H1 (cell line): ENCODE data around the gene PCYT1A. TPM values are rescaled to one million over a fixed set of nuclear protein-coding genes. Genes with fewer than 3 reads are reported as not detected.

ENCODE experiments used
- CTCF ChIA-PET: fragments of 300-600 bp; sonication (Branson Sonifier 250); formaldehyde crosslinking; loops from one replicate; lab custom pipeline; 2021; ENCODE audit not compliant: partially characterized antibody; lab: Charles Lee
- POLR2A ChIA-PET: fragments of 300-600 bp; sonication (Branson Sonifier 250); formaldehyde crosslinking; loops from one replicate; lab custom pipeline; 2021; ENCODE audit warnings: inconsistent platforms; ENCODE audit not compliant: partially characterized antibody; lab: Charles Lee
- DNase-seq, 2 experiments: peaks; one replicate each; pipeline versions ENCODE4 v3.0.0 to v3.0.0-alpha.2; 2010 to 2022; ENCODE audit warnings: low spot score in 2 of 2, low read depth in 1 of 2, mixed read lengths in 1 of 2
- FAIRE-seq: peaks from 2 replicates; lab custom pipeline; 2011; peaks lifted over from hg19 to GRCh38; lab: Jason Lieb, UNC
- H2AFZ ChIP-seq: 2 replicates; pipeline ENCODE4 v1.8.1; 2012; ENCODE audit warnings: low read length, inconsistent platforms
- H2AK5ac ChIP-seq: 2 replicates; pipeline ENCODE4 v1.6.1; 2013; ENCODE audit warnings: low read depth, low read length
- H2BK120ac ChIP-seq: replicated peaks from 2 replicates; pipeline ENCODE3; 2013; ENCODE audit warnings: low read depth, low read length, inconsistent platforms
- H2BK12ac ChIP-seq: 2 replicates; pipeline ENCODE4 v1.6.1; 2013; ENCODE audit warnings: low read depth, low read length
- H2BK15ac ChIP-seq: 2 replicates; pipeline ENCODE4 v1.6.1; 2013; ENCODE audit warnings: low read length
- H2BK20ac ChIP-seq: 2 replicates; pipeline ENCODE4 v1.6.1; 2013; ENCODE audit warnings: low read length
- H2BK5ac ChIP-seq: 2 replicates; pipeline ENCODE4 v1.6.1; 2013; ENCODE audit warnings: low read depth, low read length
- H3K14ac ChIP-seq: 2 replicates; pipeline ENCODE4 v1.6.1; 2013; ENCODE audit warnings: inconsistent platforms; ENCODE audit not compliant: insufficient read length
- H3K18ac ChIP-seq: 2 replicates; pipeline ENCODE4 v1.6.1; 2013; ENCODE audit warnings: low read length; ENCODE audit errors: extremely low read depth
- H3K23ac ChIP-seq: 2 replicates; pipeline ENCODE4 v1.6.1; 2013; ENCODE audit warnings: inconsistent platforms; ENCODE audit not compliant: insufficient read length
- H3K23me2 ChIP-seq: 2 replicates; pipeline ENCODE4 v1.6.1; 2013; ENCODE audit warnings: low read depth, low read length
- H3K27ac ChIP-seq: 2 replicates; pipeline ENCODE4 v1.6.1; 2011; ENCODE audit warnings: low read depth, low read length, inconsistent platforms
- H3K27me3 ChIP-seq, 4 experiments: replicated peaks in 1 of 4; 1 replicate in 1 of 4; 2 replicates in 3 of 4; pipeline versions ENCODE4 v1.6.1 to v1.8.1; 2011 to 2013; ENCODE audit warnings: low read length in 3 of 4, mild to moderate bottlenecking in 3 of 4, inconsistent platforms in 2 of 4, mixed read lengths in 2 of 4, moderate library complexity in 1 of 4; ENCODE audit not compliant: control insufficient read depth in 3 of 4, insufficient read depth in 3 of 4; ENCODE audit errors: extremely low read depth in 1 of 4
- H3K36me3 ChIP-seq, 4 experiments: 2 replicates each; pipeline versions ENCODE4 v1.6.1 to v1.8.1; 2011 to 2013; ENCODE audit warnings: mild to moderate bottlenecking in 4 of 4, low read length in 3 of 4, moderate library complexity in 2 of 4, control low read depth in 1 of 4, inconsistent platforms in 1 of 4; ENCODE audit not compliant: insufficient read depth in 4 of 4, control insufficient read depth in 2 of 4
- H3K4ac ChIP-seq: replicated peaks from 2 replicates; pipeline ENCODE3; 2013; ENCODE audit warnings: low read length, low read depth, mixed read lengths, inconsistent platforms; ENCODE audit not compliant: insufficient read length
- H3K4me1 ChIP-seq, 4 experiments: replicated peaks in 1 of 4; 1 replicate in 1 of 4; 2 replicates in 3 of 4; pipeline versions ENCODE4 v1.6.1 to v1.8.1; 2011 to 2013; ENCODE audit warnings: low read length in 3 of 4, inconsistent platforms in 2 of 4, mixed read lengths in 1 of 4; ENCODE audit not compliant: insufficient read depth in 4 of 4, control insufficient read depth in 3 of 4
- H3K4me2 ChIP-seq, 2 experiments: 2 replicates each; pipeline versions ENCODE4 v1.6.1 to v1.8.1; 2011 to 2013; ENCODE audit warnings: low read depth in 2 of 2, low read length in 2 of 2, control low read depth in 1 of 2, inconsistent platforms in 1 of 2, mild to moderate bottlenecking in 1 of 2; ENCODE audit not compliant: insufficient read depth in 1 of 2
- H3K4me3 ChIP-seq, 4 experiments: fragments of 200-600, 300-600 bp in 1 of 4; sonication (generic), shearing (Covaris generic), sonication (Bioruptor Twin) in 1 of 4; 2 replicates each; pipeline versions ENCODE4 v1.5.1 to v1.8.1; 2011 to 2016; ENCODE audit warnings: low read length in 4 of 4, low read depth in 3 of 4, control low read depth in 2 of 4, inconsistent platforms in 2 of 4, mild to moderate bottlenecking in 2 of 4, mixed read lengths in 1 of 4, moderate library complexity in 1 of 4; ENCODE audit not compliant: insufficient read depth in 2 of 4; ENCODE audit errors: extremely low read depth in 1 of 4
- H3K56ac ChIP-seq: replicated peaks from 2 replicates; pipeline ENCODE3; 2013; ENCODE audit warnings: low read depth, mild to moderate bottlenecking, mixed read lengths, low read length, inconsistent platforms; ENCODE audit not compliant: insufficient read length
- H3K79me1 ChIP-seq: 2 replicates; pipeline ENCODE4 v1.6.1; 2013; ENCODE audit warnings: low read depth, low read length, control low read depth
- H3K79me2 ChIP-seq, 2 experiments: 2 replicates each; pipeline versions ENCODE4 v1.6.1 to v1.8.1; 2012 to 2013; ENCODE audit warnings: low read length in 2 of 2, mild to moderate bottlenecking in 2 of 2, inconsistent platforms in 1 of 2; ENCODE audit not compliant: insufficient read depth in 2 of 2, control insufficient read depth in 1 of 2
- H3K9ac ChIP-seq, 4 experiments: replicated peaks in 1 of 4; 1 replicate in 1 of 4; 2 replicates in 3 of 4; pipeline versions ENCODE4 v1.6.1 to v1.8.1; 2011 to 2013; ENCODE audit warnings: low read depth in 3 of 4, low read length in 3 of 4, control low read depth in 2 of 4, mild to moderate bottlenecking in 2 of 4, moderate library complexity in 2 of 4, inconsistent platforms in 1 of 4; ENCODE audit errors: extremely low read depth in 1 of 4
- H3K9me3 ChIP-seq, 2 experiments: 2 replicates each; pipeline versions ENCODE4 v1.6.1 to v1.8.1; 2012 to 2013; ENCODE audit warnings: mild to moderate bottlenecking in 2 of 2, moderate library complexity in 2 of 2, control low read depth in 1 of 2, inconsistent platforms in 1 of 2, low read depth in 1 of 2, low read length in 1 of 2, mixed read lengths in 1 of 2; ENCODE audit not compliant: insufficient read depth in 2 of 2
- H4K20me1 ChIP-seq, 2 experiments: replicated peaks in 1 of 2; 2 replicates each; pipeline versions ENCODE3 to v1.8.1; 2011 to 2013; ENCODE audit warnings: inconsistent platforms in 2 of 2, low read length in 2 of 2, mild to moderate bottlenecking in 1 of 2; ENCODE audit not compliant: insufficient read depth in 2 of 2, control insufficient read depth in 1 of 2
- H4K5ac ChIP-seq: 2 replicates; pipeline ENCODE4 v1.6.1; 2013; ENCODE audit warnings: low read length, low read depth, mixed read lengths, inconsistent platforms; ENCODE audit not compliant: insufficient read length
- H4K8ac ChIP-seq: 2 replicates; pipeline ENCODE4 v1.8.0; 2013; ENCODE audit warnings: mild to moderate bottlenecking, moderate library complexity, low read length, inconsistent platforms; ENCODE audit not compliant: insufficient read depth; ENCODE audit errors: extremely low read depth
- H4K91ac ChIP-seq: replicated peaks from 2 replicates; pipeline ENCODE3; 2013; ENCODE audit warnings: low read length, mixed read lengths, inconsistent platforms; ENCODE audit not compliant: insufficient read length
- BRCA1 ChIP-seq: IDR thresholded peaks from 2 replicates; pipeline ENCODE4 v1.6.1; 2012; ENCODE audit warnings: low read depth, low read length, improper control_type of control experiment
- FOSL1 ChIP-seq: IDR thresholded peaks from 2 replicates; pipeline ENCODE4 v1.6.1; 2011; ENCODE audit warnings: mild to moderate bottlenecking, low read depth, low read length, moderate library complexity; ENCODE audit not compliant: insufficient read depth
- GABPA ChIP-seq: IDR thresholded peaks from 2 replicates; pipeline ENCODE4 v1.6.1; 2011; ENCODE audit warnings: mild to moderate bottlenecking, low read length, moderate library complexity, borderline replicate concordance; ENCODE audit not compliant: insufficient read depth
- GTF2F1 ChIP-seq: IDR thresholded peaks from 2 replicates; pipeline ENCODE4 v1.6.1; 2012; ENCODE audit warnings: low read depth, low read length, improper control_type of control experiment, borderline replicate concordance
- NRF1 ChIP-seq: IDR thresholded peaks from 2 replicates; pipeline ENCODE4 v1.6.1; 2011; ENCODE audit warnings: mild to moderate bottlenecking, low read depth, low read length, improper control_type of control experiment
- SRF ChIP-seq: IDR thresholded peaks from 2 replicates; pipeline ENCODE4 v1.6.1; 2011; ENCODE audit warnings: mild to moderate bottlenecking, low read depth, low read length, moderate library complexity
- WGBS, 2 experiments: shearing (Covaris generic) in 1 of 2; methylation state at CpG; one replicate each; pipeline versions ENCODE4 v1.1.6 to v1.1.7; 2013 to 2015; ENCODE audit warnings: low lambda C conversion rate in 2 of 2, mixed read lengths in 2 of 2, inconsistent platforms in 1 of 2, low coverage in 1 of 2, missing lambda C conversion rate in 1 of 2; ENCODE audit not compliant: insufficient replicate concordance in 2 of 2, insufficient coverage in 1 of 2, insufficient read length in 1 of 2; ENCODE audit errors: extremely low coverage in 1 of 2, missing lambda C conversion rate in 1 of 2; 5-methylcytosine and 5-hydroxymethylcytosine counted together
- polyA plus RNA-seq, 7 experiments: library from polyadenylated mRNA; depleted of rRNA in 3 of 7; stranded (reverse) in 5 of 7; unstranded in 2 of 7; fragments of >200 nt in 5 of 7; fragments of 200-250 nt in 2 of 7; gene quantifications; 1 replicate in 5 of 7; 2 replicates in 1 of 7; 4 replicates in 1 of 7; pipeline versions ENCODE4 v1.2.1 to v1.2.3, GENCODE V29; 2011 to 2013; ENCODE audit warnings: missing spikeins in 2 of 7, mixed read lengths in 2 of 7
- total RNA-seq: library from RNA; stranded (reverse); fragmentation: NEBNext Ultra II Directional; extraction: Animal tissue kit (Norgen Biotek cat#: 25700); gene quantifications from 2 replicates; pipeline ENCODE4 v1.2.1, GENCODE V29; 2021

PCYT1A gene
- total and polyA plus RNA-seq, 2 of the 8 experiments (the other 6 are each of a cell fraction or from before 2014, with no cell fraction given), result 19.9 to 31.8 TPM

GRCh38 chr3:196251918-196252317, 35.6 kb downstream of the PCYT1A start:
- no peak overlapping the region for H4K5ac ChIP-seq
- no peaks in the 10 kb centered on the region for H3K9me3 ChIP-seq
- CTCF ChIA-PET, result interaction anchor here (0.7 to 2.5 kb wide), 6 partner anchors 10 to 272 kb away, joined by 3 to 9 read pairs (median 4); no protein-coding TSS in a partner anchor
- no peak for DNase-seq
- no peak overlapping the region for H3K56ac ChIP-seq
- no peak overlapping the region for H2AFZ ChIP-seq
- H2BK12ac ChIP-seq, result no peak overlapping the region
- H3K23ac ChIP-seq, result no peak overlapping the region
- no peaks in the 10 kb centered on the region for H3K79me1 ChIP-seq
- H3K79me2 ChIP-seq, result no peaks in the 10 kb centered on the region
- H3K4ac ChIP-seq, result no peak overlapping the region
- H3K14ac ChIP-seq, result no peak overlapping the region
- H2BK120ac ChIP-seq, result no peak overlapping the region
- no peaks in the 10 kb centered on the region for H3K4me1 ChIP-seq
- no peak overlapping the region for H3K4me2 ChIP-seq
- no peak overlapping the region for H2BK5ac ChIP-seq
- H3K27ac ChIP-seq, result no peak overlapping the region
- POLR2A ChIA-PET, result no interaction called here
- no peak overlapping the region for H2AK5ac ChIP-seq
- WGBS, 2 experiments, result 95% methylated on average over 16 of the region's 16 CpGs; no CpG with 5 or more reads in 1 of the 2 experiments
- no peak overlapping the region for H2BK15ac ChIP-seq
- H3K36me3 ChIP-seq, result peaks cover 0 to 10% (median 2%) of the 10 kb centered on the region in 4 experiments; a peak in 3 of 8 replicates
- H3K4me3 ChIP-seq, result no peak overlapping the region
- no peak for FAIRE-seq
- H3K9ac ChIP-seq, result no peak overlapping the region
- H3K27me3 ChIP-seq, result no peaks in the 10 kb centered on the region
- no peaks in the 10 kb centered on the region for H3K23me2 ChIP-seq
- no peak overlapping the region for H4K91ac ChIP-seq
- H4K20me1 ChIP-seq, result no peaks in the 10 kb centered on the region
- H2BK20ac ChIP-seq, result no peak overlapping the region
- H4K8ac ChIP-seq, result no peak overlapping the region
- TF ChIP-seq NRF1 (no peak), BRCA1 (no peak), FOSL1 (no peak), GABPA (no peak), SRF (no peak), GTF2F1 (no peak)
- TF ChIP-seq, all 59 proteins: peak for 0
- no peak overlapping the region for H3K18ac ChIP-seq
